Measurements from ENCODE around the gene DIPK1A.

DNA sequence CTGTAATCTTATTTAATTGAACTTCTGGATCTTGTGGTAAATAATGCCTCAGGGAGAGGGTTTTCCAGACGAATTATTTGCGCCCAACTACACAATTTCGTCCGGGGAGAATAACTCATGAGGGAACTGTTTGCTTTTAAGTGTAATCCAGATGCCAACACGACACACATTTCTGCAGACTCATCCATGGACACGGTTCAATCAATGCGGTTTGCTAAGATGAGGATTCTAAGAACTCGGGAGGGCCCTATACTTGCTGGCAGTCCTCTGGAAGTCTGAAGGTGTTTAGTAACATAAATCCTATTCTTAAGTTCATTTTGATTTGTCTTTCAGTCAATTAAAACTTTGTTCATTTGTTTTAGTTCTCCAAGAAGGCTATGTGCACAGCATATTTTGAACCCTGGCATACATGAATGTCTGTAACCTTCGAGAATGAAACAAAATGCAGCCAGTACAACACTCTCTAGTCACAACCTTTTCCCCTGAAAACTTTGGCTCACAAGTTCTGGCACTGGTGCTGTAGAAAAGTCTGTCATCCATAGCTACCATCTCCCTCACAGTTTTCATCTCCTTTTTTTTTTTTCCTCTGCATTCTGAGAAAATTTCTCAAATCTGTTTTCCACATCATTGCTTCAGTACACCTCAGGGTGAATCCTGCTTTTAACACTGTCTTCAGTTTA, 38.8 kb downstream of the DIPK1A start:
- TF ChIP-seq, protein P1, sequence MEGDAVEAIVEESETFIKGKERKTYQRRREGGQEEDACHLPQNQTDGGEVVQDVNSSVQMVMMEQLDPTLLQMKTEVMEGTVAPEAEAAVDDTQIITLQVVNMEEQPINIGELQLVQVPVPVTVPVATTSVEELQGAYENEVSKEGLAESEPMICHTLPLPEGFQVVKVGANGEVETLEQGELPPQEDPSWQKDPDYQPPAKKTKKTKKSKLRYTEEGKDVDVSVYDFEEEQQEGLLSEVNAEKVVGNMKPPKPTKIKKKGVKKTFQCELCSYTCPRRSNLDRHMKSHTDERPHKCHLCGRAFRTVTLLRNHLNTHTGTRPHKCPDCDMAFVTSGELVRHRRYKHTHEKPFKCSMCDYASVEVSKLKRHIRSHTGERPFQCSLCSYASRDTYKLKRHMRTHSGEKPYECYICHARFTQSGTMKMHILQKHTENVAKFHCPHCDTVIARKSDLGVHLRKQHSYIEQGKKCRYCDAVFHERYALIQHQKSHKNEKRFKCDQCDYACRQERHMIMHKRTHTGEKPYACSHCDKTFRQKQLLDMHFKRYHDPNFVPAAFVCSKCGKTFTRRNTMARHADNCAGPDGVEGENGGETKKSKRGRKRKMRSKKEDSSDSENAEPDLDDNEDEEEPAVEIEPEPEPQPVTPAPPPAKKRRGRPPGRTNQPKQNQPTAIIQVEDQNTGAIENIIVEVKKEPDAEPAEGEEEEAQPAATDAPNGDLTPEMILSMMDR (IDR thresholded peaks at IDR 0.05): no peak
- TF ChIP-seq POLR2AphosphoS5 (IDR thresholded peaks at IDR 0.05; ENCODE audit: insufficient read depth in 1 of 2, low read depth in 1 of 2) (no peak), POLR2A (IDR thresholded peaks at IDR 0.05) (no peak)
